ENCODE results near the gene SHFL.

SHFL gene

DNA sequence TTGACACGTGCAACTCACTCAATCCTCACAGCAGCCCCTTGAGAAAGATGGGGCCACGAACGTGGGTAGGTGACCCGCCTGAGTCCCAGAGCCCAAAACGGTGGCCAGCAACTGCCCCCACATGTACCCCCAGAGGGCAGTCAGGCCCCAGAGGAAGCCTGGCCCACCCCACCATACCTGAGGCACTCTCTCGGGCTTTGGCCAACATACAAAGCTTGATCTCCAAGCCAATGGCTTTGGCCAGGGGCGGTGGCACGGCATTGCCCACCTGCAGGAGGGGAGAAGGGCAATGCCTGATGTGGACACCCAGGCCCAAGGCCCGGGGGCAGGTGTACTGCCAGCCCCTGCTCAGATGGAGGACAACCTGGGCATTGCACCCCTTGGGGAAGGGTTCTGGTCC is 47.9 kb downstream of the SHFL start:
- DNase-seq (ENCODE audit: low read depth): no peak

- DNase-seq (ENCODE audit: low read depth): no peak
Measured at GRCh38 chr19:10135551-10136334, 49.6 kb downstream of the SHFL start.

DNA sequence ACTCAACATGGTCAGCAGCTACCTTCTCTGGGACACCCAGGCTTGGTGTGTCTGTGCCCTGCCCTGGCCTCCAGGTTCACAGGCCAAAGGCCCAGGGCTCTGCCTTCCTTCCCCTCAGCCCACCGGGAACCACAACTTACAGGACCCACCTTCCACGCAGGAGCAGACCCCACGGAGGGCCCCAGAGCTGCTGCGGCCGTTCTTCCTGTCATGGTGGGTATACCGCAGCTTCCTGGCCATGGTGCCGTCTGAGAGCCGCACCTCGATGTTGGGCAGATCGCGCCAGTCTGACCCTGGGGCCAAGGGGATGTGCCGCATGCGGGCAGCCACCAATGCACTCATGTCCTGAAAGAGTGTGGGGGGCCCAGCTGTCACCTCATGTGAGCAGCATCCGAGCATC is 50.8 kb downstream of the SHFL start:
- no peak for DNase-seq (ENCODE audit: low read depth)

DNA sequence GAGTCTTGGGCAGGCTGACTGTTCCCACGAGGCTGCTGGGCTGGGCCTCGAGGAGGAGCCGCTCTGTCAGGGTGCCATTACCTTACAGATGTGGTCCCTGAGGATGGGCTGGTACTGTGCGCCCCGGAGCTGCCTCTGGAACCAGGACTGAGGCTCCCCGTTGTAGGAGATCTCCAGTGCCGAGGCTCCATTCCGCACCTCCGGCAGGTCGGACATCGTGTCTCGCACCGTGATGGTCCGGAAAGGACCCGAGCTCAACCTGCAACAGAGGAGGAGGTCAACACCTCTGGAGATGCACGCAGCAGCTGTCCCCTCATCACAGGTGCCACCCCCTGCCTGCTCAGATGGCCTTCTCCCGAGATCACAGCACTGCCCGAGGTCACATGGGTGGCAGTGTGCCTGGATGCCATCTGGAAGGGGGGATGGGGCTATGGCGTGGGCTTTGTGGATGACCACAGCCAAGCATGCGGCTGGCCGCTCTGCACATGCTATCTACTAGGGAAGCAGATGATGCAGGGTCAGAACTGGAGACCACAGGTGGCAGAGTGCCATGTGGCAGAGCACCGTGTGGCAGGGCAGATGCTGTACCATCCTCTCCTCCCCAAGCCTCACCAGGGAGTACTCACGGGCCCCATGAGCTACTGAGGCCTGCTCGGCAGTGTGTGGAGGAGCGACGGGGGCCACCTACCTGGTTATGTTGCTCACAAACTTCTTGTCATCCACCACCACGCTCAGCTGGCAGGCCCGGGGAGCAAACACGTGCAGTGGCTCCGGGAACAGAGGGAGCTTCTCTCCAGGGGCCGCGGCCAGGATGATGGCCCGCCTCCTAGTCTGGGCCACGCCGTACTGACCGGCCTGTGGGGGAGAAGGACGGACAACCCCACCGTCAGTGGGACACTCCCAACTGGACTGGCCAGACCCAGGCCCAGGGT is 51.9 kb downstream of the SHFL start:
- no peak for DNase-seq (ENCODE audit: low read depth)

DNA sequence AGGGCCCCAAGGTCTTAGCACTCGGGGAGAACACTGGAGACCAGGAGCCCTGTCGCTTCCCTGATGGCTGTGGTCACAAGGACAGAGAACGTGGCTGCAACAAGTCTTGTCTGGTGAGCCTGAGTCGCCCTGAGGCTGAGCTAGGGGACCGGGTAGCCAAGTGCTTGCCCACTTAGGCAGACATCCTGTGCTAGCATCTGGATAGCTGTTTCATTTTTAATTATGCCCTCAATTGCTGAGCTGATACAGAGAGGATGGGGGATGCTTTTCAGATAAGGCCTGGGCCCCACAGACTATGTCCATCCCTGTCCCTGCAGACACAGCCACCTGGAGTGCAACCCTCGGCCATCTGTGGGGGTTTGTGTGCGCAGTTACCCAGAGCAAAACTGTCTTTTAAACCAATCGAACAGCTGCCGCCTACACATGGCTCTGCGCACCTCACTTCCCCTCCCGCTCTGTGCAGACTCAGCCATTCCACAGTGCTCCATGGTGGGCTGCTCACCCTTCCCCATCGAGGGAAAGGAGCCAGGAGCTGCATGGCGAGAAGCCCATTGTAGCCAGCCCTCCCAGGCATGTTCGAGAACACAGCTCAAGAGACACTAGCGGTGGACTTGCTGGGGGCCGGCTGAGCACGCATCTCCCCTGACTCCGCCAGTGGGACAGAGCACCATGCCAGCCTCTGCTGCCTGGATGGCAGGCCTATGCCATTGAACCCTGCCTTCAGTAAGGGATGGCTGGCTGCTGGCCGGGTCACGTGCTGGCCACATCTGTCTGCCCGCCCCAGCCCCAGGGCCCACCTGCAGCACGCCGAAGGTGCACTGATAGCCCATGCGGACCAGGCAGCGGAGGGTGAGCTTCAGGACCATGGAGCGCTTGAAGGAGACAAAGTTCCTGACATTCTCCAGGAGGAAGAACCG is 53.0 kb downstream of the SHFL start:
- DNase-seq (ENCODE audit: low read depth): no peak

GRCh38 chr19:10139952-10140351 is 53.8 kb downstream of the SHFL start:
- DNase-seq (ENCODE audit: low read depth): no peak

DNA sequence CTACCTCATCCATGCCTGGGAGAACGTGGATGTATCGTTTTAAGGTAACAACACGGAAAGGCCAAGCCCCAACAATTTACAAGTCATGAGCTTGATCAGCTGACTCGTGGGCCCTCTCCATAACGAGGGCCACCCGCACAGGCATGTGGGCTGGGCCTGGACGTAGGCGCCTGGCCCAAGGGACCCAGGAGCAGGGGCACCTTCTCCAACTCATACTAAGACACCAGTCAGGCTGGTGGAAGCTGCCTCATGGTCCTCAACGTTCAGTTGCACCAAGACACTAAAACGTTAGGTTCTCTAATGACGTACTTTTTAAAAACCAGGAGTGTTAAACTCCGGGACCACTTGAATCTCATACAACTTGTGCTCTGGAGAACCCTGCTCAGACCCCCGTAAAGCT is 55.4 kb downstream of the SHFL start:
- DNase-seq (ENCODE audit: low read depth): no peak

GRCh38 chr19:10141973-10142372 is 55.9 kb downstream of the SHFL start:
- no peak for DNase-seq (ENCODE audit: low read depth)
